HG03442 (cell line): ENCODE measurements around the gene NPAS2.

Source experiments
- ATAC-seq: cut with Tn5 transposase; IDR thresholded peaks from one replicate; pipeline ENCODE4 v1.9.1; 2021; ENCODE audit warnings: mild to moderate bottlenecking, moderate library complexity; ENCODE audit not compliant: unreplicated experiment

The NPAS2 gene

GRCh38 chr2:101037161-101037755 is 217.3 kb downstream of the NPAS2 start:
- ATAC-seq = no peak

GRCh38 chr2:101038455-101039255 is 218.7 kb downstream of the NPAS2 start:
- no peak for ATAC-seq

GRCh38 chr2:101040072-101040471 is 220.1 kb downstream of the NPAS2 start:
- no peak for ATAC-seq

- no peak for ATAC-seq
Measured at GRCh38 chr2:101040761-101041160, 220.8 kb downstream of the NPAS2 start.

- ATAC-seq = no peak
Measured at GRCh38 chr2:101041413-101041812, 221.5 kb downstream of the NPAS2 start.

DNA sequence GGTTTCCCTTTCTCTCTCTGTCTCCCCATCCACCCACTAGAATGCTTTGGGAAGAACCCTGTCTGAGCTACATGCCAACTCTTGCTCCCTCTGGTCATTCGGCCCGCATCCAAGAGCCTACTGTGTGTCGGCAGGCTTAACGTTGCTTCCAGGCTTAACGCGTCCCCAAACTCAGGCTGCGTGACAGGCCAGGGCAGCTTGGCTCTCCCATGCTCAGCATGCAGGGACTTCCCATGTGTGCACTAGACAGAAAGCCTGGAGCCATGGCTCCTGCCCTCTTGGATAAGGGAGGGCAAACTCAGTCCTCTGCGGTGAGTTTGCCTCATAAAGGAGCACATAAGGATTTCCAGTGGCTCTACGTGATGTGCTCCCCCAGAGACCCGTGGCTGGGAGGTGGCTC is 225.4 kb downstream of the NPAS2 start:
- no peak for ATAC-seq
